ENCODE data around the gene SPECC1L. TPM values are rescaled to one million over a fixed set of nuclear protein-coding genes. Genes with fewer than 3 reads are reported as not detected.

The SPECC1L gene
- total and polyA plus RNA-seq, 2 of the 8 experiments (the other 6 are each of a cell fraction or from before 2014, with no cell fraction given): 15.7 to 61.6 TPM

GRCh38 chr22:24414984-24415945, 144.6 kb downstream of the SPECC1L start:
- H3K4me1 ChIP-seq (replicated peaks in 1 of 4; ENCODE audit: control insufficient read depth in 3 of 4, insufficient read depth in 4 of 4, low read length in 3 of 4): peaks cover 0 to 20% (median 8%) of the 10 kb centered on the region in 4 experiments; a peak in 6 of 7 replicates
- 90% methylated on average over 26 of the region's 26 CpGs; no CpG with 5 or more reads in 1 of the 2 experiments for WGBS, 2 experiments (ENCODE audit: extremely low coverage in 1 of 2, insufficient coverage in 1 of 2, insufficient read length in 1 of 2, insufficient replicate concordance in 2 of 2, low coverage in 1 of 2, low lambda C conversion rate in 2 of 2, missing lambda C conversion rate in 1 of 2)
- no peak overlapping the region for H3K14ac ChIP-seq (ENCODE audit: insufficient read length)
- no peaks in the 10 kb centered on the region for H3K23me2 ChIP-seq (ENCODE audit: low read depth, low read length)
- DNase-seq (ENCODE audit: low read depth in 1 of 2, low spot score in 2 of 2) (no peak), FAIRE-seq (no peak)
- CTCF ChIA-PET (ENCODE audit: partially characterized antibody): interaction anchor here (1.2 to 10.6 kb wide), 5 partner anchors 19 to 108 kb away, joined by 3 to 201 read pairs (median 5); partner anchors contain the start of gene UPB1
- no peak overlapping the region for H2BK12ac ChIP-seq (ENCODE audit: low read depth, low read length)
- peaks cover 0 to 1% of the 10 kb centered on the region in 2 experiments for H4K20me1 ChIP-seq (replicated peaks in 1 of 2; ENCODE audit: control insufficient read depth in 1 of 2, insufficient read depth in 2 of 2, low read length in 2 of 2)
- H3K79me1 ChIP-seq (ENCODE audit: low read depth, low read length): no peaks in the 10 kb centered on the region
- peaks cover 6 to 19% (median 11%) of the 10 kb centered on the region in 4 experiments; a peak in 7 of 8 replicates for H3K36me3 ChIP-seq (ENCODE audit: control insufficient read depth in 2 of 4, insufficient read depth in 4 of 4, low read length in 3 of 4)
- no peak overlapping the region for H3K18ac ChIP-seq (ENCODE audit: extremely low read depth, low read length)
- H3K27ac ChIP-seq (ENCODE audit: low read depth, low read length): no peak overlapping the region; the same call in 1 of the 2 replicates
- no peak overlapping the region for H2BK120ac ChIP-seq (replicated peaks; ENCODE audit: low read depth, low read length)
- H2BK5ac ChIP-seq (ENCODE audit: low read depth, low read length): no peak overlapping the region
- no peak overlapping the region for H2BK15ac ChIP-seq (ENCODE audit: low read length)
- H2AK5ac ChIP-seq (ENCODE audit: low read depth, low read length): no peak overlapping the region
- H3K79me2 ChIP-seq (ENCODE audit: control insufficient read depth in 1 of 2, insufficient read depth in 2 of 2, low read length in 2 of 2): no peaks in the 10 kb centered on the region
- H3K56ac ChIP-seq (replicated peaks; ENCODE audit: insufficient read length, low read depth, low read length): no peak overlapping the region
- H3K9me3 ChIP-seq (ENCODE audit: insufficient read depth in 2 of 2, low read depth in 1 of 2, low read length in 1 of 2): no peaks in the 10 kb centered on the region
- no peak for TF ChIP-seq SP2 (IDR thresholded peaks at IDR 0.05; ENCODE audit: low read length)
- no peaks in the 10 kb centered on the region for H3K27me3 ChIP-seq (replicated peaks in 1 of 4; ENCODE audit: control insufficient read depth in 3 of 4, extremely low read depth in 1 of 4, insufficient read depth in 3 of 4, low read length in 3 of 4)
- H3K23ac ChIP-seq (ENCODE audit: insufficient read length): no peak overlapping the region
- no peak overlapping the region for H3K4me3 ChIP-seq (ENCODE audit: extremely low read depth in 1 of 4, insufficient read depth in 2 of 4, low read depth in 3 of 4, low read length in 4 of 4)
- no peak overlapping the region for H3K4me2 ChIP-seq (ENCODE audit: insufficient read depth in 1 of 2, low read depth in 2 of 2, low read length in 2 of 2)
- H4K91ac ChIP-seq (replicated peaks; ENCODE audit: insufficient read length, low read length): no peak overlapping the region
- H3K4ac ChIP-seq (replicated peaks; ENCODE audit: insufficient read length, low read depth, low read length): no peak overlapping the region
- POLR2A ChIA-PET (ENCODE audit: partially characterized antibody): interaction anchor here (1.4 to 1.5 kb wide), 2 partner anchors 92 to 108 kb away, joined by 3 read pairs; no protein-coding TSS in a partner anchor
- no peak overlapping the region for H2AFZ ChIP-seq (ENCODE audit: low read length)
- no peak overlapping the region for H4K8ac ChIP-seq (ENCODE audit: extremely low read depth, insufficient read depth, low read length)
- H2BK20ac ChIP-seq (ENCODE audit: low read length): no peak overlapping the region
- no peak overlapping the region for H3K9ac ChIP-seq (replicated peaks in 1 of 4; ENCODE audit: extremely low read depth in 1 of 4, low read depth in 3 of 4, low read length in 3 of 4)
- H4K5ac ChIP-seq (ENCODE audit: insufficient read length, low read depth, low read length): no peak overlapping the region
